ENCODE results near the gene PRR19.
A peak's percentile ranks its signal among the peaks of the same experiment; 100 is the strongest.

PRR19 gene

DNA sequence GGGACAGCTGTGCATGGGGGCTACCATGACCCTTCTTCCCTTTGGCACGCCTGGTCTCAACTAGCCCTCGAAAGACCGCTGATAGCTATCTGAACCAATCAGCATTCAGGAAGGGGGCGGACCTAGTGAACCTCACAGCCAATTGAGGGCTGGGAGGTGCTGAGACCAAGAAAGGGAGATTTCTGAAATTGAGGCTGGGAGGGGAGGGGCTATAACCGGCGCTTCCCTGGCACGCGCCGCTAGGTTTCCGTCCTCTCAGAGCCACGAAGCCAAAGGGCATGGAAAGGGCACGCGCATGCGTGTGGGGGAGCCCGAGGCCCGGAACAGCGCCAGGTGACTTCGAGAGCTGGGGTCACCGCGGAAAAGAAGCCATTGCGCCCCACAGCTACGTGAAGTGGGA, 4.7 kb downstream of the PRR19 start:
- DNase-seq (ENCODE audit: low read depth) = no peak

GRCh38 chr19:42309686-42310085, 7.8 kb downstream of the PRR19 start:
- DNase-seq (ENCODE audit: low read depth) = no peak
- H3K4me3 ChIP-seq (ENCODE audit: low read length) = no peak overlapping the region
- TF ChIP-seq CTCF (conservative IDR thresholded peaks at IDR 0.05; ENCODE audit: low read length) = no peak

More for the DNA sequence above, 4.7 kb downstream of the PRR19 start:
- no peak for TF ChIP-seq CTCF (conservative IDR thresholded peaks at IDR 0.05; ENCODE audit: low read length)
- no peak overlapping the region for H3K4me3 ChIP-seq (ENCODE audit: low read length)

DNA sequence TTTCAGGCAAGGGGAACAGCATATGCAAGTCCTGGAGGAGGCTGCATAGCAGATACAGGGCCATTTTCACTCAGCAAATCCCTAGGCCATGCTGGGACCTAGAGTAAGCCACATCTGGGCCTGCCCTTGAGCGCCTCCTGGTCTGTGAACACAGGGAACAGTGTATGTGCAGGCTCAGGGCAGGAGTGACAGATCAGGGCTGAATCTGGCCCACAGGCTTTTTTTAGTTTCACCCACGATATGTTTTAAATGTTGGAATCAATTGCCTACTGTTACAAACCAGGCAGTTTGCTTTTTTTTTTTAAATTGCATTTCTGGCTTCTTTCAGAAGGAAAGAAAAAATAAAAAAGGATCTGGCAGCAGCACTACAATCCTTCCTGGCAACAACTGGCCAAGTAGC, 9.7 kb downstream of the PRR19 start:
- DNase-seq (ENCODE audit: low read depth) = no peak
- H3K4me3 ChIP-seq (ENCODE audit: low read length) = no peak overlapping the region
- 0 out of 2 replicates have a peak, but pooled peaks have one; percentile 4 for TF ChIP-seq CTCF (conservative IDR thresholded peaks at IDR 0.05; ENCODE audit: low read length)

- no peak for TF ChIP-seq CTCF (conservative IDR thresholded peaks at IDR 0.05; ENCODE audit: low read length)
Observed at GRCh38 chr19:42312370-42312769, 10.4 kb downstream of the PRR19 start.

GRCh38 chr19:42313096-42313839, 11.3 kb downstream of the PRR19 start, which contains the start of gene TMEM145:
TSS of gene TMEM145 (plus strand) at chr19:42313309. CDS start at chr19:42313377, 68 bp downstream.
- peak; percentile 44 for DNase-seq (ENCODE audit: low read depth)

More at GRCh38 chr19:42312370-42312769, 10.4 kb downstream of the PRR19 start:
- DNase-seq (ENCODE audit: low read depth) = no peak
- H3K4me3 ChIP-seq (ENCODE audit: low read length) = no peak overlapping the region

DNA sequence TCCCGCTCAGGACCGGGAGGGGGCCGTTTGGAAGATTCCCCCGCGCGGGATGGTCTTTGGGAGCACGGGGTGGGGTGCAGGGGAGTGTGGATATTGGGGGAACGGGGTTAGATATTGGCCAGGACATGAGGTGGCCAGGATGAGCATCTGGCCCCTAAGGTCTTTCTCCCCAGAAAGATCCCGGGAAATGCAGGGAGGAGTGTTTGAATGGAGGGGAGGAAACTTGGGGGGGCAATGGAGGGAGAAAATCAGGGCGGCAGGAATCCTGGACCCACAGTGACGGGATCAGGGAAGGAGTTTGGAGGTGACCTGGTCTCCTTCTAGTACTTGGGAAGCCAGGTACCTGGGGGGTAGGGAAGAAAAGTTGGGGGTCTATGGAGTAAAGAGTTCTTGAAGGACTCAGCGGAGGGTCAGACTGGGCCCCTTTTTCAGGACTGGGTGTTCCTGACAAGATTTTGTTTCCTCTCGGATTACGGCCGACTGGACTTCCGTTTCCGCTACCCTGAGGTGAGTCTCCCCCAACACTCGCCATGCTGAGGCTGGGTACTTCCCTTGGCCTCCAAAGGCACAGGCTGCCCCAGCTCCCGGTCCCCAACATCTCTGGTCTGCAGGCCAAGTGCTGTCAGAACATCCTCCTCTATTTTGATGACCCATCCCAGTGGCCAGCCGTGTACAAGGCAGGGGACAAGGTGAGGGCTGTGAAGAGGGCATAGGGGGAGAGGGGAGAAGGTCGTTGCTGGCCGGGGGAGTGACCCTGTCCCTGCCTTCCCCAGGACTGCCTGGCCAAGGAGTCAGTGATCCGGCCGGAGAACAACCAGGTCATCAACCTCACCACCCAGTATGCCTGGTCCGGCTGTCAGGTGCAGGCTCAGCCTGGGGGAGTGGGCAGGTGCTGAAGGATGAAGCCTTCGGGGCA, 12.2 kb downstream of the PRR19 start:
- DNase-seq (ENCODE audit: low read depth) = no peak
- no peak overlapping the region for H3K4me3 ChIP-seq (ENCODE audit: low read length)
- no peak; the same call in 1 of the 2 replicates for TF ChIP-seq CTCF (conservative IDR thresholded peaks at IDR 0.05; ENCODE audit: low read length)

More at GRCh38 chr19:42313096-42313839, 11.3 kb downstream of the PRR19 start, which contains the start of gene TMEM145:
- H3K4me3 ChIP-seq (ENCODE audit: low read length) = peak within 1 kb of the TSS; percentile 44
- TF ChIP-seq CTCF (conservative IDR thresholded peaks at IDR 0.05; ENCODE audit: low read length) = no peak

Data from AG10803 (cell line).